ENCODE data around the gene SKI. TPM values are rescaled to one million over a fixed set of nuclear protein-coding genes. Genes with fewer than 3 reads are reported as not detected.
"Not testable (repeated sequence)": the region's sequence is repeated elsewhere in the genome, so short reads cannot be mapped to it uniquely, and the experiment has no call there.

Gene SKI
- total RNA-seq, 1 donor from 2014 or later, result 26.9 TPM

DNA sequence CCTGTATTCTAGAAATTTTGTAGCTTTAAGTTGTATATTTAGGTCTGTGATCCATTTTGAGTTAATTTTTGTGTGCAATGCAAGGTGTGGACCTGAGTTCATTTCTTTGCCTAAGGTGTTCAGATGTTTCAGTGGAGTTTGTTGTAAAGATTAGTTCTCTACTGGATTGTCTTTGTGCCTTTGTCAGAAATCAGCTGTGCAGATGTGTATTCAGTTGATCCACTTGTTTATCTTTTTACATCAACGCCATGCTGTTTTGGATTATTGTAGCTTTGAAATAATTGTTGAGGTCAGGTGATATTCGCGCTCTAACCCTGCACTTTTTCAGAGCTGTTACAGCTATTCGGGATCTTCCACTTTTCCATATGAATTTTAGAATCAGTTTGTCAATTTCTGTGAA is 32.8 kb downstream of the SKI start:
- Histone ChIP-seq H3K27me3 (ENCODE audit: control insufficient read depth, insufficient read depth, low read length) (no peaks in the 10 kb centered on the region), H3K36me3 (ENCODE audit: control insufficient read depth, insufficient read depth, low read length) (no peaks in the 10 kb centered on the region), H3K4me3 (ENCODE audit: low read depth, low read length) (no peak overlapping the region)
- DNase-seq (ENCODE audit: low read depth), result no peak
- TF ChIP-seq CTCF (IDR thresholded peaks at IDR 0.05; ENCODE audit: insufficient read depth, low read length, poor library complexity, severe bottlenecking), result no peak

- DNase-seq (ENCODE audit: low read depth); H3K36me3 ChIP-seq (ENCODE audit: control insufficient read depth, insufficient read depth, low read length); H3K4me3 ChIP-seq (ENCODE audit: low read depth, low read length); H3K27me3 ChIP-seq (ENCODE audit: control insufficient read depth, insufficient read depth, low read length): not testable (repeated sequence)
Observed at GRCh38 chr1:2261476-2262395, 33.6 kb downstream of the SKI start.

- TF ChIP-seq CTCF (IDR thresholded peaks at IDR 0.05; ENCODE audit: insufficient read depth, low read length, poor library complexity, severe bottlenecking), result no peak
- no peaks in the 10 kb centered on the region for H3K27me3 ChIP-seq (ENCODE audit: control insufficient read depth, insufficient read depth, low read length)
- no peak overlapping the region for H3K4me3 ChIP-seq (ENCODE audit: low read depth, low read length)
- H3K36me3 ChIP-seq (ENCODE audit: control insufficient read depth, insufficient read depth, low read length), result no peaks in the 10 kb centered on the region
- no peak for DNase-seq (ENCODE audit: low read depth)
Observed at GRCh38 chr1:2266301-2266975, 38.3 kb downstream of the SKI start.

DNA sequence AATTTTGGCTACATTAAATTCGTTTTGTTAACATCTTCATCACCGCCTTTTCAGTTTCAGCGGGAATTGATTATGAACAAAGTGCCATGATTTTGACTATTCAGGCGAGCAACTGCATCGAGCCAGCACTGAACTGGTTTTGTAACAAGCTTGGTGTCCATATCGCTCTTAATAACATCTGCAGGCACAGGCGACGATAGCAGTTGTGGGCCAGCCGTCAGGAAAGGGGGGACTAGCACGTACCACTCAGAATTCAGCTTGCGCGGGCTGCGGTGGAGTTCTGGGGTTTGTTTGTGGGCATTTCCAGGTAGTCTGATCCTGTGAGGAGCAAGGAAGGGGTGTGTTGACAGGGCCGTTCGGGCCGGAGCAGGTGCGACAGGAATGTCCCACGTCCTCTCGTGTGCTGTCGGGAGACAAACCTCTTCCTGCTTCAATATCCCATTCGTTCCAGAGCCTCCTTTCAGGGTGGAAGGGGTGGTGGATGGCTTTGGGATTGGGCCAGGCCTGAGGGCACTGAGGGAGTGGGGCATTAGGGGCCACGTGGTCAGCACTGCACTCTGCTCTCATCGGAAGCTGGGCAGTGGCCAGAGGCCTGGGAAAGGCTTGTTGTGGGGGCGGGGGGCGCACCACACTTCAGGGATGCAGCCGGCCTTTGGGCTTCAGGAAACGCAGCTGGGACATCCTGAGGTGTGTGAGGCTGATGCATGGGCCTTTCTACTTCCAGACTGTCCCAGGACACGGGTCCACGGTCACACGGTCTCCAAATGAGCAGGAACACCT is 39.1 kb downstream of the SKI start:
- no peak for TF ChIP-seq CTCF (IDR thresholded peaks at IDR 0.05; ENCODE audit: insufficient read depth, low read length, poor library complexity, severe bottlenecking)
- DNase-seq (ENCODE audit: low read depth), result no peak
- no peaks in the 10 kb centered on the region for H3K36me3 ChIP-seq (ENCODE audit: control insufficient read depth, insufficient read depth, low read length)
- H3K4me3 ChIP-seq (ENCODE audit: low read depth, low read length), result no peak overlapping the region
- no peaks in the 10 kb centered on the region for H3K27me3 ChIP-seq (ENCODE audit: control insufficient read depth, insufficient read depth, low read length)

DNA sequence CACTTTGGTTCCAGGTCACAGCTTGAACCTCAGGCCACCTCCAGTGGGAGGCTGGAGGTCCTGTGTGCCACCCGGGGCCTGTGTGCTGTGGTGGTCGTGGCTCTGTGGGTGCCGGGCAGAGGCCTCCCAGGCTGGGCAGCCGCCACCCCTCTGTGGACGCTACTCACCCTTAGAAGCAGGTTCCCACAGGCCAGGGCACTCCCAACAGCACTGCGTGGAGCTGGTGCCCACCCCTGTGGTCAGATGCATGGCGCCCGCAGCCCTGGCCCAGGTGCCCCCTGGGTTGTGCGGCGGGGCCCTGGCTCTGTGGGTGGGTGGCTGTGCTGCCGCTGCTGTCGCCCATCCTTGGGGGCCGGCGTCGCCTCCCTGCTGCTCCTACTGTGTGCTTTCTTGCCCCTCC is 39.7 kb downstream of the SKI start:
- no peak for TF ChIP-seq CTCF (IDR thresholded peaks at IDR 0.05; ENCODE audit: insufficient read depth, low read length, poor library complexity, severe bottlenecking)
- Histone ChIP-seq H3K36me3 (ENCODE audit: control insufficient read depth, insufficient read depth, low read length) (no peaks in the 10 kb centered on the region), H3K27me3 (ENCODE audit: control insufficient read depth, insufficient read depth, low read length) (no peaks in the 10 kb centered on the region), H3K4me3 (ENCODE audit: low read depth, low read length) (no peak overlapping the region)
- no peak for DNase-seq (ENCODE audit: low read depth)
